ENCODE data around the gene CNNM3. TPM values are rescaled to one million over a fixed set of nuclear protein-coding genes. Genes with fewer than 3 reads are reported as not detected.

Gene CNNM3
- total RNA-seq, 1 donor from 2014 or later, result 10.6 TPM

DNA sequence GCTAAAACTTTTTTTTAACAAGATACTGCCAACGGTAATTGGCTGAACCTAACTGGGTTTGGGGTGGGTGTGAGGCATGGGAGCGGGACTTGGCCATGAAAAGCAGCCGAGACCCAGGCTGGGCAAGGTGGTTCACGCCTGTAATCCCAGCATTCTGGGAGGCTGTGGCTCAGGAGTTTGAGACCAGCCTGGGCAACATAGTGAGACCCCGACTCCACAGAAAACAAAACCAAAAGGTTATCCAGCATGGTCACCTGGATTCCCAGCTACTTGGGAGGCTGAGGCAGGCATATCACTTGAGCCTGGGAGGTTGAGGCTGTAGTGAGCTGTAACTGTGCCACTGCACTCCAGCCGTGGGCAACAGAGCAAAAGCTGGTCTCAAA lies 64.8 kb downstream of the CNNM3 start:
- DNase-seq (ENCODE audit: low read depth), result no peak
- no peak overlapping the region for H3K4me3 ChIP-seq (ENCODE audit: low read depth, low read length)
- TF ChIP-seq, protein P1, sequence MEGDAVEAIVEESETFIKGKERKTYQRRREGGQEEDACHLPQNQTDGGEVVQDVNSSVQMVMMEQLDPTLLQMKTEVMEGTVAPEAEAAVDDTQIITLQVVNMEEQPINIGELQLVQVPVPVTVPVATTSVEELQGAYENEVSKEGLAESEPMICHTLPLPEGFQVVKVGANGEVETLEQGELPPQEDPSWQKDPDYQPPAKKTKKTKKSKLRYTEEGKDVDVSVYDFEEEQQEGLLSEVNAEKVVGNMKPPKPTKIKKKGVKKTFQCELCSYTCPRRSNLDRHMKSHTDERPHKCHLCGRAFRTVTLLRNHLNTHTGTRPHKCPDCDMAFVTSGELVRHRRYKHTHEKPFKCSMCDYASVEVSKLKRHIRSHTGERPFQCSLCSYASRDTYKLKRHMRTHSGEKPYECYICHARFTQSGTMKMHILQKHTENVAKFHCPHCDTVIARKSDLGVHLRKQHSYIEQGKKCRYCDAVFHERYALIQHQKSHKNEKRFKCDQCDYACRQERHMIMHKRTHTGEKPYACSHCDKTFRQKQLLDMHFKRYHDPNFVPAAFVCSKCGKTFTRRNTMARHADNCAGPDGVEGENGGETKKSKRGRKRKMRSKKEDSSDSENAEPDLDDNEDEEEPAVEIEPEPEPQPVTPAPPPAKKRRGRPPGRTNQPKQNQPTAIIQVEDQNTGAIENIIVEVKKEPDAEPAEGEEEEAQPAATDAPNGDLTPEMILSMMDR (conservative IDR thresholded peaks at IDR 0.05; ENCODE audit: low read depth, low read length), result no peak

DNA sequence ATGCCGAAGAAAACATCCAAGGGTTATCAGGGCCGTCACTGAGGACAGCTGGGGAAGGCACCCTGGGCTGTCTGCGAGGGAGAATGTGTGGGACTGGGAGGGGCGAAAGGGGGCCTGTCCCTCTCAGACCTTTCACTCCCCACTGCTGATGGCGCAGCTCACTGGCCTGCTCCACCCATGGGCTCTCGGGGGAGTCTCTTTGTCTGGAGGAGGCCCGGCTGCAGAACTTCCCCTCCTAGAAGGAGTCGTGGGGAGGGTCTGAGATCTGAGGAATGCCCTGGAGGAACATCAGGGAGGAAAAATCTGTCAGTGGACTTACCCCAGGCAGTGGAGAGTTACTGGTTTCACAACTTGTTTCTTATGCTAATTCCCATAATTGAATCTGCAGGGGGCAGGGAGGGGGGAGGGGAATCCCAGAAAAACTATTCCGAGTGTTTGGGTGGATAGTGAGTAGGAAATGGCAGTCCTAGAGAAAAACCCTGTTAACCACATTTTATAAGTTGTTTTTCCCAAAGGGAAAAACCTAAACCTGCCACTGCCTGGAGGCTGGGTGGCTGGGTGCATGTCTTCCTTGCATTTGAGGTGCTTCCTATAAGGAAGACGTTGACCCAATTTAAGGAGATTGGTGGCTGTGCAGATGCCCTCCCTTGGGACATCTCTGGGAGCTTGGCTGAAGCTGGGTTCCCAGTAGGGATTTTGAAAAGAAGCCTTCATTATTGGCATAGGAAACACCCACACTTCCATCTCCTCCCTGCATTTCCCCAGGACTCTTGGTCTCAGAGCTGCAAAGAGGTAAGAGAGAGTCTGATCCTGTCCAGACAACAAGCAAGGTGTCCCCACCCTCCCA lies 65.5 kb downstream of the CNNM3 start:
- no peak for DNase-seq (ENCODE audit: low read depth)
- TF ChIP-seq, protein P1 (conservative IDR thresholded peaks at IDR 0.05; ENCODE audit: low read depth, low read length), result no peak
- H3K4me3 ChIP-seq (ENCODE audit: low read depth, low read length), result no peak overlapping the region

DNA sequence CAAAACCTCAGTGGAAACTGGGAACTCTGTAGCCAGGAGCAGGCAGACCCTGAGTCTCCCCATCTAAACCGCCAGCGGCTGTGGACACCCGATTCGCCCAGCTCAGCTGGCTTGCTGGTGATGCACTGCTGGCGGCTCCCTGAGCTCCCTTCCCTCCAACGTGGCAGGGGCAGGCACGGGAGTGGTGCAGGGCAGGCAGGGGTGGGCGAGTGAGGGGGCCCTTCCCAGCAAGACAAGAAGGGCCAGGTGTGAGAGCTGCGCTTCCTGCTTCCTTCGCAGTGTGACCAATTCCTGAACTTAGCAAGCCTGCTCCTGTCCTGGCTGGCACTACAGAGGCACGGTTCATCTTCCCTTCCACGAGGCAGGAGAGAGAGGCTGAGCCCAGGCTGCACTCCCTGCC lies 66.2 kb downstream of the CNNM3 start:
- TF ChIP-seq, protein P1 (conservative IDR thresholded peaks at IDR 0.05; ENCODE audit: low read depth, low read length), result no peak
- DNase-seq (ENCODE audit: low read depth), result no peak
- H3K4me3 ChIP-seq (ENCODE audit: low read depth, low read length), result no peak overlapping the region

DNA sequence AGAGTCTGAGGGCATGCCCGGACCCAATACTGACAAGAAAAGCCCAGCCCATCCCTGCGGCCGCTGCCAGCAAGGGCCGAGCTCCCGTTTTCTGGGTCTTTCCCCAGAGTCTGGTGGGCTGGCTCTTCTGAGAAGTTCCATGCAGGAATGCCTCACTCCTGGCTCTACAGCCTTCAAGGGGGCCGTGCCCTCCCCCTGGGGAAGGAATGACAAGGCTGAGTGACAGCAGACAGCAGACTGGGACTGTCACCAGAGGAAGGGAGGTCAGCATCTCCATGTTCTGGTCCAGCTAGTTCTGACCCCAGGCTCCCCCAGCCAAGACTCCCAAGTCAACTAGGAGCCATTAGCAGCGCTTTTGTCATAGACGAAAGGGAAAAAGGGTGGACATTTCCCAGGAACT lies 66.8 kb downstream of the CNNM3 start:
- TF ChIP-seq, protein P1 (conservative IDR thresholded peaks at IDR 0.05; ENCODE audit: low read depth, low read length), result no peak
- no peak for DNase-seq (ENCODE audit: low read depth)
- H3K4me3 ChIP-seq (ENCODE audit: low read depth, low read length), result no peak overlapping the region

DNA sequence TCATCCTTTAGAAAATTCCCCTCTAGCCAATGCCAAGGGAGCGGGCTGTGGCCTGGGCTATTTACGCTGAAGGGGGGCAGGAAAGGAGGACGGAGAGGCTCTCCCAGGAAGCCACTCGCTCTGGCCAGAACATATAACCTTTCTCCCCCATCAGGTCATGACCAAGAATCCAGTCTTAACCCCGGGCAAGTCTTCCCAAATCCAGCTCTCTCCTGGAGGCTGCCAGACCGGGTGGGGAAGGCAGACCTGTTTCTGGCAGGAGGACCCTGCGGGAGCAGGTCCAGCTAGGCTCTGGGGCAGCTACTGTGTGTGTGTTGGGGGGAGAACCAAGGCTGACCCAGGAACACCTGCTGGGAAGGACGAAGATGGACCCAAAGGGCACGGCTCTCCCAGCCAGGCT lies 67.2 kb downstream of the CNNM3 start:
- no peak for DNase-seq (ENCODE audit: low read depth)
- TF ChIP-seq, protein P1 (conservative IDR thresholded peaks at IDR 0.05; ENCODE audit: low read depth, low read length), result no peak
- H3K4me3 ChIP-seq (ENCODE audit: low read depth, low read length), result no peak overlapping the region

Other genes starting within 250 kb of the CNNM3 start
- 24.0 and 30.8 TPM in 2 replicates for gene KANSL3, start 178.0 kb upstream of the CNNM3 start, total RNA-seq
- gene FER1L5, start 173.5 kb upstream of the CNNM3 start, total RNA-seq, result 0.06 and 0.07 TPM in 2 replicates
- 13.0 and 22.3 TPM in 2 replicates for gene LMAN2L, start 76.2 kb upstream of the CNNM3 start, total RNA-seq
- 5.7 and 9.0 TPM in 2 replicates for gene CNNM4, start 55.4 kb upstream of the CNNM3 start, total RNA-seq
- 0.22 and 1.1 TPM in 2 replicates for gene ANKRD23, start 27.8 kb downstream of the CNNM3 start, total RNA-seq
- 31.9 and 54.8 TPM in 2 replicates for gene ANKRD39, start 41.7 kb downstream of the CNNM3 start, total RNA-seq
- gene SEMA4C, start 53.8 kb downstream of the CNNM3 start, total RNA-seq, result 34.4 and 35.3 TPM in 2 replicates
- gene FAM178B, start 170.3 kb downstream of the CNNM3 start, total RNA-seq, result not detected in 2 replicates